ENCODE results near the gene CYP27B1. TPM values are rescaled to one million over a fixed set of nuclear protein-coding genes. Genes with fewer than 3 reads are reported as not detected.

CYP27B1 gene
- total and polyA plus RNA-seq, 2 experiments from 2014 or later, result 1.1 to 2.7 TPM

GRCh38 chr12:57717131-57717530 lies 49.7 kb downstream of the CYP27B1 start:
- H3K4me3 Mint-ChIP-seq, result no peak overlapping the region
- DNase-seq (ENCODE audit: low spot score) (no peak), ATAC-seq (no peak)
- Histone ChIP-seq H2AFZ (no peak overlapping the region), H3K27ac (ENCODE audit: low read depth) (no peak overlapping the region), H3K27me3 (ENCODE audit: insufficient read depth) (no peaks in the 10 kb centered on the region), H3K36me3 (ENCODE audit: insufficient read depth) (peaks cover 6% of the 10 kb centered on the region; the same call in 1 of the 2 replicates), H3K4me1 (ENCODE audit: insufficient read depth) (no peaks in the 10 kb centered on the region), H3K9me2 (ENCODE audit: insufficient read depth) (no peaks in the 10 kb centered on the region), H3K4me3 (no peak overlapping the region), H3K4me2 (no peak overlapping the region), H3K79me2 (replicated peaks; ENCODE audit: insufficient read depth) (no peaks in the 10 kb centered on the region), H3F3A (replicated peaks; ENCODE audit: low read depth) (no peaks in the 10 kb centered on the region), H4K20me1 (replicated peaks; ENCODE audit: insufficient read depth) (no peaks in the 10 kb centered on the region)
- peaks cover 16% of the 10 kb centered on the region for H3K36me3 Mint-ChIP-seq (ENCODE audit: low read depth)
- TF ChIP-seq NANOG (IDR thresholded peaks at IDR 0.05; ENCODE audit: borderline replicate concordance), result no peak
- TF ChIP-seq JUNB (IDR thresholded peaks at IDR 0.05; ENCODE audit: unreplicated experiment), result no peak
- TF ChIP-seq REST (IDR thresholded peaks at IDR 0.05; ENCODE audit: unreplicated experiment), result no peak
- TF ChIP-seq CTCF (conservative IDR thresholded peaks at IDR 0.05; ENCODE audit: low read depth in 2 of 2), result no peak
- TF ChIP-seq ZNF114 (CRISPR knock-in tag; IDR thresholded peaks at IDR 0.05), result no peak
- no peak for TF ChIP-seq ZNF331 (CRISPR knock-in tag; IDR thresholded peaks at IDR 0.05; ENCODE audit: low read depth)
- no peak for TF ChIP-seq POLR2AphosphoS5 (IDR thresholded peaks at IDR 0.05; ENCODE audit: low read depth)
- no peak for TF ChIP-seq ZNF462 (CRISPR knock-in tag; IDR thresholded peaks at IDR 0.05)
- no peak for TF ChIP-seq CREB1 (CRISPR knock-in tag; IDR thresholded peaks at IDR 0.05; ENCODE audit: low read depth)
- no peak for TF ChIP-seq EZH2 (IDR thresholded peaks at IDR 0.05; ENCODE audit: low read depth, unreplicated experiment)
- no peak for TF ChIP-seq ETS1 (IDR thresholded peaks at IDR 0.05)
- no peak for TF ChIP-seq EZH2phosphoT487 (IDR thresholded peaks at IDR 0.05; ENCODE audit: unreplicated experiment)
- TF ChIP-seq STAT1 (IDR thresholded peaks at IDR 0.05; ENCODE audit: unreplicated experiment), result no peak
- no peaks in the 10 kb centered on the region for H3K9me3 Mint-ChIP-seq
- H3K27me3 Mint-ChIP-seq (ENCODE audit: insufficient read depth, low read depth, poor library complexity), result peaks cover 3% of the 10 kb centered on the region
- no peak overlapping the region for H3K27ac Mint-ChIP-seq
- no peaks in the 10 kb centered on the region; the same call in 2 of the 3 replicates for H3K4me1 Mint-ChIP-seq
